ENCODE results near the gene PTPRB. TPM values are rescaled to one million over a fixed set of nuclear protein-coding genes. Genes with fewer than 3 reads are reported as not detected.

PTPRB gene
- total RNA-seq, 1 experiment from 2014 or later = 0.33 TPM

- no peak for DNase-seq (ENCODE audit: low read depth, low spot score)
Measured at GRCh38 chr12:70663838-70664237, 26.6 kb upstream of the PTPRB start.

GRCh38 chr12:70661466-70662161, 24.4 kb upstream of the PTPRB start:
- TF ChIP-seq REST (IDR thresholded peaks at IDR 0.05; ENCODE audit: insufficient read depth in 1 of 2, low read depth in 2 of 2, low read length in 1 of 2) (no peak), TCF7L2 (IDR thresholded peaks at IDR 0.05; ENCODE audit: low read depth, low read length) (no peak), SIN3A (IDR thresholded peaks at IDR 0.05; ENCODE audit: borderline replicate concordance, insufficient read depth, low read depth, low read length) (no peak), CTCF (IDR thresholded peaks at IDR 0.05) (no peak), POLR2AphosphoS5 (IDR thresholded peaks at IDR 0.05; ENCODE audit: low read depth, low read length) (no peak)
- DNase-seq (ENCODE audit: low read depth, low spot score) = no peak

More at GRCh38 chr12:70663838-70664237, 26.6 kb upstream of the PTPRB start:
- POLR2A ChIA-PET = no interaction called here
- intact Hi-C loops (cut with micrococcal nuclease; ENCODE audit: unreplicated experiment) = no loop called here
- Histone ChIP-seq H3K27ac (ENCODE audit: low read length) (no peak overlapping the region), H3K36me3 (ENCODE audit: control insufficient read depth, insufficient read depth, low read length) (no peaks in the 10 kb centered on the region), H3K4me1 (ENCODE audit: control insufficient read depth, insufficient read depth, low read length) (no peaks in the 10 kb centered on the region; the same call in 1 of the 2 replicates), H3K4me3 (ENCODE audit: low read depth in 2 of 2, low read length in 2 of 2) (no peak overlapping the region), H3K9me3 (ENCODE audit: control insufficient read depth, insufficient read depth, low read depth, low read length) (no peaks in the 10 kb centered on the region), H3K27me3 (ENCODE audit: control insufficient read depth, insufficient read depth, low read length) (no peaks in the 10 kb centered on the region)
- CTCF ChIA-PET = no interaction called here
- TF ChIP-seq REST (IDR thresholded peaks at IDR 0.05; ENCODE audit: insufficient read depth in 1 of 2, low read depth in 2 of 2, low read length in 1 of 2) (no peak), SIN3A (IDR thresholded peaks at IDR 0.05; ENCODE audit: borderline replicate concordance, insufficient read depth, low read depth, low read length) (no peak), CTCF (IDR thresholded peaks at IDR 0.05) (no peak), TCF7L2 (IDR thresholded peaks at IDR 0.05; ENCODE audit: low read depth, low read length) (no peak), POLR2AphosphoS5 (IDR thresholded peaks at IDR 0.05; ENCODE audit: low read depth, low read length) (no peak)
- in situ Hi-C loops (cut with HindIII; ENCODE audit: low pct_unique_long_range_greater_than_20kb, low sequenced_read_pairs) = no loop called here
- BruUV-seq (replicated peaks) = no TSS peak
- ATAC-seq = no peak

More at GRCh38 chr12:70661466-70662161, 24.4 kb upstream of the PTPRB start:
- Histone ChIP-seq H3K36me3 (ENCODE audit: control insufficient read depth, insufficient read depth, low read length) (no peaks in the 10 kb centered on the region), H3K4me1 (ENCODE audit: control insufficient read depth, insufficient read depth, low read length) (no peaks in the 10 kb centered on the region; the same call in 1 of the 2 replicates), H3K4me3 (ENCODE audit: low read depth in 2 of 2, low read length in 2 of 2) (no peak overlapping the region), H3K27me3 (ENCODE audit: control insufficient read depth, insufficient read depth, low read length) (no peaks in the 10 kb centered on the region), H3K9me3 (ENCODE audit: control insufficient read depth, insufficient read depth, low read depth, low read length) (no peaks in the 10 kb centered on the region), H3K27ac (ENCODE audit: low read length) (no peak overlapping the region)
- intact Hi-C loops (cut with micrococcal nuclease; ENCODE audit: unreplicated experiment) = no loop called here
- no TSS peak for BruUV-seq (replicated peaks)
- in situ Hi-C loops (cut with HindIII; ENCODE audit: low pct_unique_long_range_greater_than_20kb, low sequenced_read_pairs) = no loop called here
- CTCF ChIA-PET = no interaction called here
- POLR2A ChIA-PET = no interaction called here
- no peak for ATAC-seq

All from Panc1 (cell line).